Mononuclear cell (primary cell): ENCODE data around the gene SRR. TPM values are rescaled to one million over a fixed set of nuclear protein-coding genes. Genes with fewer than 3 reads are reported as not detected.

Experiments
- H3K27me3 ChIP-seq: 2 replicates; pipeline ENCODE4 v1.6.0; 2011; ENCODE audit warnings: low read length, control low read depth; ENCODE audit not compliant: insufficient read depth
- H3K4me1 ChIP-seq: 2 replicates; pipeline ENCODE4 v1.5.1; 2011; ENCODE audit warnings: mild to moderate bottlenecking, low read length, control low read depth; ENCODE audit not compliant: insufficient read depth
- H3K4me3 ChIP-seq: 2 replicates; pipeline ENCODE4 v1.5.1; 2011; ENCODE audit warnings: mild to moderate bottlenecking, low read length, moderate library complexity
- H3K9me3 ChIP-seq: 2 replicates; pipeline ENCODE4 v1.5.1; 2011; ENCODE audit warnings: low read depth, mild to moderate bottlenecking, control low read depth, low read length
- total RNA-seq: library from RNA; depleted of rRNA; stranded (reverse); fragments of >200 nt; gene quantifications from one replicate; pipeline ENCODE4 v1.2.3, GENCODE V29; 2012

The SRR gene
- total RNA-seq, 1 donor: 2.1 TPM

DNA sequence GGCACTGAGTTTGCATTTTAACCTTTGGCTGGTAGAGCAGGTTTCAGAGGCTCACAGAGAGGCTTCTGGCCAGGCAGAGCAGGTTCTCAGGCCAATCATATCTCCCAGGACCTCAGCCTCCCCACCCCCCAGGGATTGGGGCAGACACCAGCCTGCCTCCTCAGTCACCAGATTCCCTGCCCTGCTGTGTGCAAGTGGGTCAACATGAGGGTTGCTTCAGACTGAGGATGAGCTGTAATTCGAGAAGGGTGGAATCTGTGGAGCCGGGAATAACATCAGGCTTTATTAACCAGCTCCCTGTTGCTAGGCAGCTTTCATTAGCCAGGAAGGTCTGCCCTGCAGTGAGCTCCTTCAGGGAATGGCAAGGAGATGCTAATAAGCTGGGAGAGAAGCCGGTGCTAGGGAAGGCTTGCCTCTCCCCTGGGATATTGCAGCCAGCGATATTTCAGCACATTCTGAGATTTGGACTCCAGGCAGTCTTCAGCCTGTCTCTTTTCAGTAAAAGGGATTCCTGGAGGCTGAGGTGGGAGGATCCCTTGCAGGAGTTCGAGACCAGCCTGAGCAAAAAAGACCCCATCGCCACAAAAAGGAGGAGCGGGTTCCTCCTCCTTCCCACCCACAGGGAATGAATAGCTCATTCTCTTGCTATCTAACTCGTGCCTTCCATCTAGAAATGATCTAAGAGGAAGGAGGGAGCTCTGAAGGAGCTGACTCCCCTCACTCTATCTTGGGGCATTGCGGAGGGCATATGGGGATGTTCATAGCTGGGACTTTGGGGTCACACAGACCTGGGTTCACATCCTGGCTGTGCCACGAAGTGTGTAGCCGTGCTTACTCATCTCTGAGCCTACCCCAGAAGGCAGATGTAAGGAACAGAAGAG lies 44.3 kb downstream of the SRR start:
- peaks cover 2% of the 10 kb centered on the region for H3K4me1 ChIP-seq
- H3K4me3 ChIP-seq: no peak overlapping the region
- no peaks in the 10 kb centered on the region for H3K27me3 ChIP-seq
- H3K9me3 ChIP-seq: no peaks in the 10 kb centered on the region

DNA sequence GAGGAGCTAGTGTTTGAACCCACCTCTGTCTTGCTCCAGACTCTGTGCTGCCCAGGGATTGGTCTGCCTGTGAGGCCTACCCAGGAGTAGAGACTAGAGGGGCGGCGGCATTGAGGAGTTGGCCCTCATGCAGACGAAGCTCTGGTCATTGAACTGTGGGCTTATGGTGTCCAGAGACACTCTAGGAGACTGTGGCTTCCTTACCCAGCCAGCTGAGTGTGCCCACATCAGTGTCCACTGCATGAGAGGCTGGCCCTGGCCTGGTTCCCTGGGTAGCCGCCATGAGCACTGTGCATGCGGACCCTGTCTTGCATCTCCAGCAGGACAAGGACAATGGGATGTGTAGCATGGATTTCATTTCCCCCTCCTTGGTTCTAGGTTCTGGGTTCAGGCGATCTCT lies 47.5 kb downstream of the SRR start:
- Histone ChIP-seq H3K4me3 (no peak overlapping the region), H3K4me1 (peaks cover 16% of the 10 kb centered on the region), H3K27me3 (no peaks in the 10 kb centered on the region), H3K9me3 (no peaks in the 10 kb centered on the region)

DNA sequence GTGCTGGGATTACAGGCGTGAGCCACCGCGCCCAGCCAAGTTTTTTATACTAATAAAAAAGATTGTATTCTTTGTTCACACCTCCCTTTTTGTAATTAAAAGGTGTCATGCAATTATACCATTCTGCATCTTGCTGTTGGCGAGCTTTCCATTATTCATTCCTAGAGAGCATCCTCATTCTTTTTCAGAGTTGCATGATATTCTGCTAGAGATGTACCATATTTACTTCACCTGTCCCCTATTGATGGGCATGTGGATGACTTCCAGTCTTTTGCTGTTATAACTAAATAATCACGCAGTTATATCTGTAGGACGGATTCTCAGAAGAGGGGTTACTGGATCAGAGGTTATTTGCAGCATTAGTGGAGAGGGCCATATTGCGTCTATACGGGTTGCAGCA lies 50.6 kb downstream of the SRR start:
- Histone ChIP-seq H3K27me3 (no peaks in the 10 kb centered on the region), H3K4me3 (no peak overlapping the region)

DNA sequence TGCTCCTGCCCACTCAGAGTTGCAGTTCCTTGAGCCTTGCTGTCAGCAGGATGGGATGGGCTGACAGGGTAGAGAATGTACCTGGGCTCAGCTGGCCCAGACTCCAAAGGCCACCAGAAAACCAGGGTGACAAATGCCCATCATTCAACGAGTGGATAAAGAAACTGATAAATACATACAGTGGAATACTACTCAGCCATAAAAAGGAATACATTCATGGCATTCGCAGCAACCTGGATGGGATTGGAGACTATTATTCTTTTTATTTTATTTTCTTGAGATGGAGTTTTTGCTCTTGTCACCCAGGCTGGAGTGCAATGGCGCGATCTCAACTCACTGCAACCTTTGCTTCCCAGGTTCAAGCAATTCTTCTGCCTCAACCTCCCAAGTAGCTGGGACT lies 53.5 kb downstream of the SRR start:
- Histone ChIP-seq H3K4me1 (peaks cover 16% of the 10 kb centered on the region), H3K9me3 (no peaks in the 10 kb centered on the region), H3K27me3 (no peaks in the 10 kb centered on the region), H3K4me3 (no peak overlapping the region)

More for the DNA sequence above, 50.6 kb downstream of the SRR start:
- H3K9me3 ChIP-seq: no peaks in the 10 kb centered on the region
- peaks cover 16% of the 10 kb centered on the region for H3K4me1 ChIP-seq

DNA sequence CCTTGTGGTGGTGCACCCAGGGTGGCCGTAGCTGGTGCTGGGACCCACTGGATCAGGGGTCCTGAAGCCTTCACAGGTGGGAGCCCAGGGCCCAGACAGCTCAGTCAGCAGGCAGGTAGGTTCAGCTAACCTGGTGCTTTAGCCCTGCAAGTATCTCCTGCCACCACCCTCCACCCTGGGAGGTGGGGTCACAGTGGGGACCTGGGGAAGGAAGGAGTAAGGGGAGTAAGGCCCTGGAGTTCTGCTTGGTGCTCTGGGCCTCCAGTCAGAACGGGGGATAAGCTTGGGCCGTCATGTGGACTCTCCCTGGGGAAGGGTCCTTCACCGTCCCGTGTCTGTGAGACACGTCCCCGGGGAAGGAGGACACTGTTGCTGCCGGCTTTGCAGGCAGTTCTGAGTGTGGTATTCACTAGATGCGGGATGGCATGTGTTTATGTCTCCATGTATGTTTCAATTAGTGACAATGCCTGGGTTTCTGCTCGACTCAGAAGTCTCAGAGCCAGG lies 54.2 kb downstream of the SRR start:
- no peaks in the 10 kb centered on the region for H3K27me3 ChIP-seq
- peaks cover 14% of the 10 kb centered on the region for H3K4me1 ChIP-seq
- H3K4me3 ChIP-seq: no peak overlapping the region
- H3K9me3 ChIP-seq: no peaks in the 10 kb centered on the region

DNA sequence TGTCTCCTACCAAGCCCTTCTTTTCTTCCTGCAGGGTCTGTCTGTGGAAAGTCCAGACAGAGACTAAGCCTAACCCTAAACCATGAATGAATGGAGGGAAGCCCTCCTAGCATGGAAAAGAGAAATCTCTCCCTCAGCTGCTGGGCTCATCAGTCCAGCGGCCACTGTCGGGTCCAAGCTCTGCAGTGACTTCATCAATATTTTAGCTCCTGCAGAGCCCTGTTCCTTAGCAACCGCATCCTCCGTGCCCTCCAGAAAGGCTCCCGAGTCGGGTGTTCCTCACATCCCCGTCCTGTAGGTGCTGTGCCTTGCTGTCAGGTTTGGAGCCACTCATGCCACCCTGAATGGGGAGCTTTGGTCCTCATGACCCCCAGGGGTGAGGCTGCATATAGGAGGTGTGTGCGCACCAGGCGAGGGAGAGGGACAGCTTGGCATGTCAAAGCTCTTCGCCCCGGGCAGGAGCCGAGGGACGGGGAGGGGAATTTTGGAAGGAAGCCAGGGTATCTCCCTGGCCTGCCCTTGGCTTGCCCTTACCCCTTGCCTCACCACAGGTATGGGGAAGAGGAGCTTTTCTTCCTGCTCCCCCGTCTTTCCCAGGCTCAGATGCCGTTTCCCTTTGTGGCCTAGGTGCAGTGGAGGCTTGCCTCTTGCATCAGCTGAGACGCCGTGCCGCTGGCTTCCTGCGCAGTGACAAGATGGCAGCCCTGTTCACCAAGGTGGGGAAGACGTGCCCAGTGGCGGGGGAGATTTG lies 57.4 kb downstream of the SRR start:
- Histone ChIP-seq H3K27me3 (no peaks in the 10 kb centered on the region), H3K4me1 (no peaks in the 10 kb centered on the region), H3K9me3 (no peaks in the 10 kb centered on the region), H3K4me3 (no peak overlapping the region)

DNA sequence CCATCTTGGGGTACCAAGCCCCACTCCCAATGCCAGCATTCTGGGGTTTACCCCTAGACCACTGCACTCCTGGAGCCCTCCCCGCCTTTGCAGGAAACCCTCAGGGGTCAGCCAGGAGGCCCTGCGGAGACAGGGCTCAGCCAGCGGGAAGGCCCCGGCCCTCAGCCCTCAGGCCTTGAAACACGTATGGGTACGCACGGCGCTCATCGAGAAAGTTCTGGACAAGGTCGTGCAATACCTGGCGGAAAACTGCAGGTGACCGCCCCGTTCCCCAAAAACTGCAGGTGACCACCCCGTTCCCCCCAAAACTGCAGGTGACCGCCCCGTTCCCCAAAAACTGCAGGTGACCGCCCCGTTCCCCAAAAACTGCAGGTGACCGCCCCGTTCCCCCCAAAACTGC lies 58.3 kb downstream of the SRR start:
- Histone ChIP-seq H3K4me1 (no peaks in the 10 kb centered on the region), H3K9me3 (no peaks in the 10 kb centered on the region), H3K27me3 (no peaks in the 10 kb centered on the region), H3K4me3 (no peak overlapping the region)

DNA sequence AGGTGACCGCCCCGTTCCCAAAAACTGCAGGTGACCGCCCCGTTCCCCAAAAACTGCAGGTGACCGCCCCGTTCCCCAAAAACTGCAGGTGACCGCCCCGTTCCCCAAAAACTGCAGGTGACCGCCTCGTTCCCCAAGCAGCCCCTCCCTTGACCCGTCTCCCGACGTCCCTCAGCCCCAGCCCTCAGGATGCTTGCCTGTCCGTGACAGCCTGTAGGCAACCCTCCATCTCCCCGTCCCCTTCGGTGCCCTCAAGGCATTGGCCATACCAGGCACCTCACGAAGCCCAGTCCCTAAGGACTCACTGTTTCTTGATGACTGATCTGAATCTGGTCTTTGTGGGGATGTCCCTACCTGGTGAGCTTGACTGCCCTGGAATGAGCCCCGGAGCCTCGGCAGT lies 58.7 kb downstream of the SRR start:
- Histone ChIP-seq H3K27me3 (no peaks in the 10 kb centered on the region), H3K4me3 (no peak overlapping the region), H3K4me1 (no peaks in the 10 kb centered on the region), H3K9me3 (no peaks in the 10 kb centered on the region)

DNA sequence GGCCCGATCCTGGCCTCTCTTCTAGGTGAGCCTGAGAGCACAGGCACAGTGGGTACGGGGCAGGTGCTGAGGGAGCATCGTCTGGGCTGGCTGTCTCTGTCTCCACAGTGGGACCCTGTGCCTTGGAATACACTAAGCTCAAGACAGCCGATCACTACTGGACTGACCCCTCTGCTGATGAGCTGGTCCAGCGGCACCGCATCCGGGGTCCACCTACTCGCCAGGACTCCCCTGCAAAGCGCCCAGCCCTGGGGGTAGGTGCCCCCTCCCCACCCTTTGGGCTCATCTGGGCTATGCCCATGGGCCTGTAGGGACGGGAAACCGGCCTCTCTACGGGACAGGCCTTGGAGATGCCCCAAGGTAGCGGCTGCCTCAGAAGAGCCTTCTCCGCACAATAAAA lies 59.1 kb downstream of the SRR start:
- no peaks in the 10 kb centered on the region for H3K27me3 ChIP-seq

DNA sequence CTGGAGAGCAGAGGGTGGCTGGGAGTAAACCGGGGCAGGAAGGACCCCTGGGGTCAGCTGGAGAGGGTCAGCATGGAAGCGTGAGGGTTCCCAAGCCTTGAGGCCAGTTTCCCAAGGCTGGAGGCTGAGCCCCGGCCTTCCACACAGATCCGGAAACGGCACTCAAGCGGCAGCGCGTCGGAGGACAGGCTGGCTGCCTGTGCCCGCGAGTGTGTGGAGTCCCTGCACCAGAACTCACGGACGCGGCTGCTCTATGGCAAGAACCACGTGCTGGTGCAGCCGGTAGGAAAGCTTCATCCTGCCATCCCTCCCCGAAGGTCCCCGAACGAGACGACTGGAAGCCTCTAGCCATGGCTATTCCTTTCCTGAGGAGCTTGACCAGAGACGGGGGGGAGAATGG lies 59.6 kb downstream of the SRR start:
- Histone ChIP-seq H3K4me1 (no peaks in the 10 kb centered on the region), H3K27me3 (no peaks in the 10 kb centered on the region), H3K9me3 (no peaks in the 10 kb centered on the region), H3K4me3 (no peak overlapping the region)

More for the DNA sequence above, 59.1 kb downstream of the SRR start:
- H3K9me3 ChIP-seq: no peaks in the 10 kb centered on the region
- no peak overlapping the region for H3K4me3 ChIP-seq
- H3K4me1 ChIP-seq: no peaks in the 10 kb centered on the region

DNA sequence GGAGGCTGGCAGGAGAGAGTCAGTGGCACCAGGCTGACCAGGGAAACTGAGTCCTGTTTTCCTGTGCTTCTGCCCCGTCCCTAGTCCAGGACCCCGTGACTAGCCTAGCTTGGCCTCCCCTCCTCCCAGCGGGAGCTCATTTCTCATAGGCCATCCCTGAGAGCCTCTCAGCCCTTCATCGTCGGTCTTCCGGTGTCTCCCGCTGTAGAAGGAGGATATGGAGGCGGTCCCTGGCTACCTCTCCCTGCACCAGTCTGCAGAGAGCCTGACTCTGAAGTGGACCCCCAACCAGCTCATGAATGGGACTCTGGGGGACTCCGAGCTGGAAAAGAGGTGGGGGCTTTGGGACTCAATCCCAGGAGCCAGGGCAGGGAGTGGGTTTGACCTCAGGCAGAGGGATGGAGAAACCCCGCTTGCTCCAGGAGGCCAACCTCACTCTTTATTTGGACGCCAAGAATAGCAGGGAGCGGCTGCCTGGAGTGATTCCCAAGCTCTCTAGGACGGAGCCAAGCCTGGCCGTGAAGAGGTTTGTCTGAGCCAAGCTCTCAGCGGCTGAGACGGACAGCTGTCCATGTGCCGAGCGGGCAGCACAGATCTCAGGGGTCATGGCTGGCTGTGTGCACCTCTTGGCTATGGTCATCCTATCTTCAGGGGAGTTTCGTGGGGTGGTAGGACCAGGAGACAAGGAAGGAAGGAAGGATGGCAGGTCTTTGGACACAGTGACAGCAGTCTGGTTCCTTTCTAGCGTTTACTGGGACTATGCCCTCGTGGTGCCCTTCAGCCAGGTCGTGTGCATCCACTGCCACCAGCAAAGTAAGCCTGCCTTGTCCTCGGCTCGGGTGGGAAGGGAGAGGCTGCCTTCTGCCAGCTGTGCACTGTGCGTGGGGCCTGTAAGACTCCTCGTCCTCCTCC lies 60.4 kb downstream of the SRR start:
- no peak overlapping the region for H3K4me3 ChIP-seq
- H3K4me1 ChIP-seq: peaks cover 1% of the 10 kb centered on the region
- no peaks in the 10 kb centered on the region for H3K9me3 ChIP-seq
- H3K27me3 ChIP-seq: no peaks in the 10 kb centered on the region

DNA sequence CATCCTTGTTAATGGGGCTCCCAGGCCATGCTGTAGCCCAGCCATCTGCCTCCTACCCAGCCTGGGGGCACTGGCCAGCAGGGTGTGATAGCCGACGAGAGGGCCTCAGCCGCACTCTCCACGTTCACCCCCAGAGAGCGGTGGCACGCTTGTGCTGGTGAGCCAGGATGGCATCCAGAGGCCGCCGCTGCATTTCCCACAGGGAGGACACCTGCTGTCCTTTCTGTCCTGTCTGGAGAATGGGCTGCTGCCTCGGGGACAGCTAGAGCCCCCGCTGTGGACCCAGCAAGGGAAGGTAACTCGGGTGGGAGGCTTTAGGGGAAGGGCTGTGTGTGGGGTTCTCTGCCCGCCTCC lies 61.0 kb downstream of the SRR start:
- no peak overlapping the region for H3K4me3 ChIP-seq
- peaks cover 4% of the 10 kb centered on the region for H3K4me1 ChIP-seq
- no peaks in the 10 kb centered on the region for H3K9me3 ChIP-seq
- H3K27me3 ChIP-seq: no peaks in the 10 kb centered on the region

DNA sequence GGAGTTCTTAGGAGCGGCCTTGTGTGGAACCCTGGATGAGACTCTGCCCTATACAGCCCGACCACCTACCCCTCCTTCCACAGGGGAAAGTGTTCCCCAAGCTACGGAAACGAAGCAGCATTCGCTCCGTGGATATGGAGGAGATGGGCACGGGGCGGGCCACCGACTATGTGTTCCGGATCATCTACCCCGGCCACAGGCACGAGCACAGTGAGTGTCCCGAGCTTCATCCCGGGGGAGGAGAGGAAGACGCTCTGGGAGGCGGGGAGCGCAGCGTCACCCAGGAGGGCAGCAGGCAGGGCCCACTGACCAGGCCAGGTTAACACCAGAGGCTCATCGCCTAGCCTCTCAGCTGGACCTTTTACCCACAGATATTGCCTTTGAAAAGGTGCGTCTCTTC lies 61.4 kb downstream of the SRR start:
- Histone ChIP-seq H3K27me3 (no peaks in the 10 kb centered on the region), H3K4me1 (peaks cover 4% of the 10 kb centered on the region), H3K4me3 (no peak overlapping the region), H3K9me3 (no peaks in the 10 kb centered on the region)

DNA sequence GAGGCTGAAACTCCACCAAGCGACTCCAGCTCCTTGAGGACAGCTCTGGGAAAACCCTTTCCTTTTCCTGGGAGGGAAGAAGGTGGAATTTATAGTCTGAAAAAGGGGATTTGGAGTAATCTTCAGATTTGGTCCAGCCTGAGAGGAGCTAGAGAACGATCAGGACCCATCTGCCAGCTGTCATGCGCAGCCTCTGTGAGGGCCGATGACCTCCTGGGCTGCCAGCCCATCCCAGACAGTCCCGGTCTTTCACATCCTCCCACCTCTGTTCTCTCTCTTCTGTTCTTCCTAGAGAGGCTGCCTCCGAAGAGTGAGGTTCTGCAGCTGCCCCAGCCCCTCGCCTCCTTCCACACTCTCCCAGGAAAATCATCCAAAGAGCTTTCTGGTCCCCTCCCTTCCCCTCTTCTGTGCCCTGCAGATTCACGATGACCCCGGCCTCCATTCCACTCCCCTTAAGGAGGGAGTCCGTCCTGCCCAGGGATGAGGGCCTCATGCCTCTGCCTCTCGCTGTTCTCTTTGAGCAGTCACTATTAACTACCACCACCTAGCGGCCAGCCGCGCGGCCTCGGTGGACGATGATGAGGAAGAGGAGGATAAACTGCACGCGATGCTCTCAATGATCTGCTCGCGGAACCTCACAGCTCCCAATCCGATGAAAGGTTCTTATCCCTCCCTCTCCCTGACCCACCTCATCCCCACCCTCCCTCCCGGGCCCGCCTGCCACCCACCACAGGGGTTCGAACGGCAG lies 63.2 kb downstream of the SRR start:
- Histone ChIP-seq H3K4me1 (peaks cover 4% of the 10 kb centered on the region), H3K27me3 (no peaks in the 10 kb centered on the region), H3K9me3 (no peaks in the 10 kb centered on the region), H3K4me3 (no peak overlapping the region)
